Endodermal cell (in vitro differentiated cells): ENCODE data around the gene SLC8B1. TPM values are rescaled to one million over a fixed set of nuclear protein-coding genes. Genes with fewer than 3 reads are reported as not detected.

Source experiments
- DNase-seq: peaks from one replicate; pipeline ENCODE4 v3.0.0-alpha.2; 2017
- H3K27ac ChIP-seq: 2 replicates; pipeline ENCODE4 v1.5.1; 2013; ENCODE audit warnings: mild to moderate bottlenecking, low read depth, low read length, moderate library complexity
- H3K27me3 ChIP-seq: 2 replicates; pipeline ENCODE4 v1.6.1; 2013; ENCODE audit warnings: mild to moderate bottlenecking, low read length, moderate library complexity; ENCODE audit not compliant: insufficient read depth, control insufficient read depth, poor library complexity, severe bottlenecking
- H3K36me3 ChIP-seq: 2 replicates; pipeline ENCODE4 v1.7.0; 2013; ENCODE audit warnings: mild to moderate bottlenecking, low read length, moderate library complexity; ENCODE audit not compliant: control insufficient read depth, insufficient read depth
- H3K4me1 ChIP-seq: one replicate; pipeline ENCODE4 v1.7.0; 2013; ENCODE audit warnings: low read length; ENCODE audit not compliant: control insufficient read depth, insufficient read depth
- H3K4me3 ChIP-seq: 2 replicates; pipeline ENCODE4 v1.5.1; 2013; ENCODE audit warnings: mild to moderate bottlenecking, low read length, moderate library complexity
- H3K9ac ChIP-seq: 2 replicates; pipeline ENCODE4 v1.6.1; 2013; ENCODE audit warnings: mild to moderate bottlenecking, low read length, moderate library complexity; ENCODE audit not compliant: poor library complexity, severe bottlenecking; ENCODE audit errors: extremely low read depth
- H3K9me3 ChIP-seq: 2 replicates; pipeline ENCODE4 v1.6.1; 2013; ENCODE audit warnings: mild to moderate bottlenecking, low read length, moderate library complexity; ENCODE audit not compliant: control insufficient read depth
- H3K27ac Mint-ChIP-seq: 2 replicates; pipeline ENCODE4 v1.8.0; 2020; ENCODE audit warnings: mixed read lengths
- H3K27me3 Mint-ChIP-seq: 2 replicates; pipeline ENCODE4 v1.8.0; 2021; ENCODE audit warnings: mild to moderate bottlenecking, mixed read lengths; ENCODE audit not compliant: insufficient read depth
- H3K36me3 Mint-ChIP-seq: 2 replicates; pipeline ENCODE4 v1.8.0; 2020; ENCODE audit warnings: low read depth, mixed read lengths
- H3K4me1 Mint-ChIP-seq: 2 replicates; pipeline ENCODE4 v1.8.0; 2020; ENCODE audit warnings: mixed read lengths
- H3K4me3 Mint-ChIP-seq: 2 replicates; pipeline ENCODE4 v1.8.0; 2020; ENCODE audit warnings: mild to moderate bottlenecking, moderate library complexity, mixed read lengths
- H3K9me3 Mint-ChIP-seq: 2 replicates; pipeline ENCODE4 v1.8.0; 2020; ENCODE audit warnings: mild to moderate bottlenecking, mixed read lengths
- CTCF ChIP-seq: fragments of 200-600 bp; sonication (generic); conservative IDR thresholded peaks from 2 replicates; pipeline ENCODE4 v1.5.0; 2021; ENCODE audit warnings: antibody characterized with exemption, mild to moderate bottlenecking
- WGBS, 2 experiments: methylation state at CpG; one replicate each; pipeline versions ENCODE4 v1.1.5 to v1.1.7; 2013; ENCODE audit warnings: missing lambda C conversion rate in 2 of 2, mixed read lengths in 1 of 2; ENCODE audit not compliant: insufficient coverage in 1 of 2, insufficient read length in 1 of 2; 5-methylcytosine and 5-hydroxymethylcytosine counted together
- total RNA-seq, 2 donors: library from RNA; stranded (reverse); fragmentation: NEBNext Ultra II Directional in 1 of 2; extraction: Animal tissue kit (Norgen Biotek cat#: 25700) in 1 of 2; gene quantifications; 2 replicates in 1 of 2; 3 replicates in 1 of 2; pipeline ENCODE4 v1.2.1, GENCODE V29; 2021

Gene SLC8B1
- total RNA-seq, 2 donors from 2014 or later, result 6.9 to 9.1 TPM

DNA sequence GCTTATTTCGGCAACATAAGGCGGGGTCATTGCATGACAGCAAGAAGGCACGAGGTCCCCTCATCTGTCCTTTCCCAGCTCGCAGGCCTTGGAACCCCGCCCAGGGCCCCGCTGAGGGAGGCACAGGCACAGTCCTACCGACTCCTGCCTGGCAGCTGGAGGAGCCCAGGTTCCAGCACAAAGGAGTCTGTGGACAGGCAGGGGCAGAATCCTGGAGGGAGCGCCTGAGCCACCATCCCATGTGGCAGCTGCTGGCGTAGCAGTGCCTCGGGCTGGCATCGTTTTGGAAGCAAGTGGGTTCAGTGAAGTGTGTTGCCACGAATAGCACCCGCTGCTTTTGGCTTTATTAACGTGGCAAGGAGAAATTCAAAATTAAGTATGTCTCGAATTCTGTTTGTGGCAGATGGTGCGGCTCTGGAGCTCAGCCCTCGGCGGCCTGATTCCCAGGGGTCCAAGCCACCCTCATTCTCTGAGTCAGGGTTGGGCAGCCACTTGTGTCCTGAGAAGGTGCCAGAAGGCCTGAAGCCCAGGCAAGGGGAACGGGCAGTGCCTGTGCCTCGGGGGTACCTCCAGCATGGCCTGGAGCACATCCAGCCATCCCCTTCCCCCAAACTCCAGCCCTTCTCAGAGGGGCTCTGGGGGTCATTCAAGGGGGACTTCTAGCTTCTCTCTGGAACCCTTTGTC lies 35.9 kb downstream of the SLC8B1 start:
- Histone ChIP-seq H3K4me1 (peaks cover 9% of the 10 kb centered on the region), H3K36me3 (no peaks in the 10 kb centered on the region), H3K9ac (no peak overlapping the region), H3K27ac (no peak overlapping the region), H3K4me3 (no peak overlapping the region), H3K27me3 (no peaks in the 10 kb centered on the region), H3K9me3 (no peaks in the 10 kb centered on the region)
- peaks cover 17% of the 10 kb centered on the region for H3K4me1 Mint-ChIP-seq
- no peaks in the 10 kb centered on the region for H3K27me3 Mint-ChIP-seq
- peak; percentile 67 for DNase-seq
- 94 to 95% methylated on average over 13 to 20 of the region's 20 CpGs for WGBS, 2 experiments
- no peak overlapping the region for H3K27ac Mint-ChIP-seq
- H3K4me3 Mint-ChIP-seq, result no peak overlapping the region
- no peak for TF ChIP-seq CTCF
- H3K36me3 Mint-ChIP-seq, result peaks cover 1% of the 10 kb centered on the region
- H3K9me3 Mint-ChIP-seq, result no peaks in the 10 kb centered on the region

GRCh38 chr12:113298472-113298817 lies 36.5 kb downstream of the SLC8B1 start:
- H3K27ac ChIP-seq, result no peak overlapping the region
- no peak for TF ChIP-seq CTCF
- no peaks in the 10 kb centered on the region for H3K27me3 ChIP-seq
- Mint-ChIP-seq H3K9me3 (no peaks in the 10 kb centered on the region), H3K4me3 (no peak overlapping the region), H3K27ac (no peak overlapping the region), H3K36me3 (peaks cover 5% of the 10 kb centered on the region), H3K27me3 (no peaks in the 10 kb centered on the region), H3K4me1 (peaks cover 17% of the 10 kb centered on the region)
- H3K4me1 ChIP-seq, result peaks cover 9% of the 10 kb centered on the region
- H3K9ac ChIP-seq, result no peak overlapping the region
- no peak for DNase-seq
- no peaks in the 10 kb centered on the region for H3K36me3 ChIP-seq
- 97 to 100% methylated on average over 3 to 5 of the region's 5 CpGs for WGBS, 2 experiments
- no peaks in the 10 kb centered on the region for H3K9me3 ChIP-seq
- no peak overlapping the region for H3K4me3 ChIP-seq

- Histone ChIP-seq H3K4me1 (peaks cover 9% of the 10 kb centered on the region), H3K27me3 (no peaks in the 10 kb centered on the region), H3K9ac (no peak overlapping the region), H3K36me3 (no peaks in the 10 kb centered on the region), H3K27ac (no peak overlapping the region), H3K9me3 (no peaks in the 10 kb centered on the region), H3K4me3 (no peak overlapping the region)
- H3K4me1 Mint-ChIP-seq, result peaks cover 11% of the 10 kb centered on the region
- no peak overlapping the region for H3K27ac Mint-ChIP-seq
- TF ChIP-seq CTCF, result no peak
- no peaks in the 10 kb centered on the region for H3K27me3 Mint-ChIP-seq
- H3K36me3 Mint-ChIP-seq, result peaks cover 7% of the 10 kb centered on the region
- 91 to 97% methylated on average over 7 to 12 of the region's 13 CpGs for WGBS, 2 experiments
- DNase-seq, result peak; percentile 47
- H3K4me3 Mint-ChIP-seq, result no peak overlapping the region
- H3K9me3 Mint-ChIP-seq, result no peaks in the 10 kb centered on the region
These were observed 37.1 kb downstream of the SLC8B1 start for GRCh38 chr12:113297621-113298471.
